ENCODE data around the gene FADS1.

Gene FADS1

GRCh38 chr11:61793829-61794204 is 23.0 kb downstream of the FADS1 start:
- no peak for DNase-seq

GRCh38 chr11:61793083-61793828 is 23.5 kb downstream of the FADS1 start:
- DNase-seq: no peak

GRCh38 chr11:61792310-61793082 is 24.3 kb downstream of the FADS1 start, which contains the start of the genes FEN1 and TMEM258:
Gene FEN1, plus strand, starts transcription at chr11:61792911. Its CDS starts 2,451 bp downstream, at chr11:61795362.
Gene TMEM258, minus strand, starts transcription at chr11:61792599. Its CDS starts 41 bp downstream, at chr11:61792558.
- DNase-seq: peak; percentile 74

- DNase-seq: no peak
These were observed 25.0 kb downstream of the FADS1 start for GRCh38 chr11:61791737-61792309.

- no peak for DNase-seq
These were observed 28.8 kb downstream of the FADS1 start for GRCh38 chr11:61787928-61788491.

- no peak for DNase-seq
These were observed 30.9 kb downstream of the FADS1 start for GRCh38 chr11:61785837-61786402.

- DNase-seq: no peak
These were observed 32.3 kb downstream of the FADS1 start for GRCh38 chr11:61784506-61784805.

GRCh38 chr11:61783717-61784505 is 32.9 kb downstream of the FADS1 start:
- no peak for DNase-seq

- DNase-seq: no peak
These were observed 34.0 kb downstream of the FADS1 start for GRCh38 chr11:61782841-61783240.

GRCh38 chr11:61782299-61782698 is 34.5 kb downstream of the FADS1 start:
- no peak for DNase-seq

GRCh38 chr11:61781585-61781984 is 35.2 kb downstream of the FADS1 start:
- DNase-seq: no peak

- DNase-seq: no peak
These were observed 36.1 kb downstream of the FADS1 start for GRCh38 chr11:61780581-61781162.

- DNase-seq: no peak
These were observed 36.9 kb downstream of the FADS1 start for GRCh38 chr11:61779666-61780525.

- DNase-seq: no peak
These were observed 37.7 kb downstream of the FADS1 start for GRCh38 chr11:61778920-61779650.

GRCh38 chr11:61778357-61778886 is 38.4 kb downstream of the FADS1 start:
- DNase-seq: no peak

GRCh38 chr11:61777234-61778090 is 39.3 kb downstream of the FADS1 start:
- peak; percentile 45 for DNase-seq

GRCh38 chr11:61776561-61777075 is 40.2 kb downstream of the FADS1 start:
- peak; percentile 29 for DNase-seq
